Suprapubic skin (tissue), 4 donors: ENCODE measurements around the gene CYB5RL. TPM values are rescaled to one million over a fixed set of nuclear protein-coding genes. Genes with fewer than 3 reads are reported as not detected.

Source experiments
- DNase-seq, 2 donors: peaks; one replicate each; pipeline ENCODE4 v3.0.0-alpha.2; 2019; ENCODE audit warnings: low spot score in 2 of 2
- H3K27ac ChIP-seq: fragments of 200-600 bp; sonication (generic); one replicate; pipeline ENCODE4 v1.5.1; 2019
- H3K27me3 ChIP-seq: fragments of 200-600 bp; sonication (generic); one replicate; pipeline ENCODE4 v1.5.1; 2019
- H3K36me3 ChIP-seq: fragments of 200-600 bp; sonication (generic); one replicate; pipeline ENCODE4 v1.5.1; 2019
- H3K4me1 ChIP-seq: fragments of 200-600 bp; sonication (generic); one replicate; pipeline ENCODE4 v1.5.1; 2019
- H3K4me3 ChIP-seq: fragments of 200-600 bp; sonication (generic); one replicate; pipeline ENCODE4 v1.5.1; 2019; ENCODE audit warnings: mild to moderate bottlenecking
- H3K9me3 ChIP-seq: fragments of 200-600 bp; sonication (generic); one replicate; pipeline ENCODE4 v1.5.1; 2019
- CTCF ChIP-seq, 2 donors: fragments of 200-600 bp in 1 of 2; fragments of 450-650 bp in 1 of 2; sonication (generic) in 1 of 2; IDR thresholded peaks; one replicate each; pipeline ENCODE4 v1.5.1; 2016 to 2019; ENCODE audit warnings: antibody characterized with exemption in 2 of 2, mild to moderate bottlenecking in 1 of 2, moderate library complexity in 1 of 2
- EP300 ChIP-seq: sonication (generic); formaldehyde crosslinking; IDR thresholded peaks from one replicate; pipeline ENCODE4 v1.6.1; 2017; ENCODE audit warnings: antibody characterized with exemption
- POLR2A ChIP-seq, 2 donors: fragments of 450-650 bp; IDR thresholded peaks; one replicate each; pipeline ENCODE4 v1.6.1; 2017; ENCODE audit warnings: antibody characterized with exemption in 2 of 2, mild to moderate bottlenecking in 2 of 2, moderate library complexity in 2 of 2
- POLR2AphosphoS5 ChIP-seq, 3 donors: sonication (generic); formaldehyde crosslinking; IDR thresholded peaks; one replicate each; pipeline ENCODE4 v1.6.1; 2017; ENCODE audit warnings: antibody characterized with exemption in 3 of 3
- WGBS: methylation state at CpG from one replicate; pipeline ENCODE4 v1.1.5; 2018; 5-methylcytosine and 5-hydroxymethylcytosine counted together
- total RNA-seq, 4 donors: library from RNA; depleted of rRNA; stranded (reverse); fragments of >200 nt; gene quantifications; one replicate each; pipeline ENCODE4 v1.1.0, GENCODE V29; 2016

CYB5RL gene
- total RNA-seq, 4 donors from 2014 or later = 5.0 to 12.6 (median 5.4) TPM

GRCh38 chr1:54229281-54229891 lies 29.6 kb upstream of the CYB5RL start:
- 42% methylated on average over 10 of the region's 11 CpGs for WGBS
- H3K27ac ChIP-seq = no peak overlapping the region
- no peak for DNase-seq
- no peaks in the 10 kb centered on the region for H3K36me3 ChIP-seq
- H3K4me1 ChIP-seq = peaks cover 26% of the 10 kb centered on the region
- TF ChIP-seq CTCF (IDR thresholded peaks at IDR 0.05) = no peak
- TF ChIP-seq POLR2A (IDR thresholded peaks at IDR 0.05) = no peak
- no peak for TF ChIP-seq EP300
- no peak for TF ChIP-seq POLR2AphosphoS5 (IDR thresholded peaks at IDR 0.05)
- no peak overlapping the region for H3K4me3 ChIP-seq
- H3K9me3 ChIP-seq = no peaks in the 10 kb centered on the region
- no peaks in the 10 kb centered on the region for H3K27me3 ChIP-seq

GRCh38 chr1:54228638-54229079 lies 28.8 kb upstream of the CYB5RL start:
- Histone ChIP-seq H3K36me3 (no peaks in the 10 kb centered on the region), H3K9me3 (no peaks in the 10 kb centered on the region), H3K27me3 (no peaks in the 10 kb centered on the region), H3K4me3 (no peak overlapping the region), H3K27ac (no peak overlapping the region), H3K4me1 (peaks cover 26% of the 10 kb centered on the region)
- DNase-seq = no peak
- WGBS = no CpG with 5 or more reads among the region's 13 CpGs
- TF ChIP-seq POLR2A (IDR thresholded peaks at IDR 0.05) (no peak), EP300 (no peak), POLR2AphosphoS5 (IDR thresholded peaks at IDR 0.05) (no peak), CTCF (IDR thresholded peaks at IDR 0.05) (no peak)

GRCh38 chr1:54227891-54228310 lies 28.1 kb upstream of the CYB5RL start:
- 54% methylated on average over 15 of the region's 17 CpGs for WGBS
- no peaks in the 10 kb centered on the region for H3K9me3 ChIP-seq
- no peaks in the 10 kb centered on the region for H3K36me3 ChIP-seq
- DNase-seq = no peak
- TF ChIP-seq POLR2AphosphoS5 (IDR thresholded peaks at IDR 0.05) (no peak), POLR2A (IDR thresholded peaks at IDR 0.05) (no peak)
- no peaks in the 10 kb centered on the region for H3K27me3 ChIP-seq
- H3K4me1 ChIP-seq = peaks cover 26% of the 10 kb centered on the region
- H3K4me3 ChIP-seq = no peak overlapping the region
- no peak overlapping the region for H3K27ac ChIP-seq

GRCh38 chr1:54227091-54227602 lies 27.3 kb upstream of the CYB5RL start:
- TF ChIP-seq CTCF (IDR thresholded peaks at IDR 0.05) = no peak
- no peak for TF ChIP-seq EP300
- TF ChIP-seq POLR2A (IDR thresholded peaks at IDR 0.05) = no peak
- no peak for TF ChIP-seq POLR2AphosphoS5 (IDR thresholded peaks at IDR 0.05)
- no peak for DNase-seq
- Histone ChIP-seq H3K27me3 (no peaks in the 10 kb centered on the region), H3K36me3 (no peaks in the 10 kb centered on the region), H3K9me3 (no peaks in the 10 kb centered on the region), H3K4me3 (no peak overlapping the region), H3K27ac (peak overlapping the region; percentile 7), H3K4me1 (peaks cover 26% of the 10 kb centered on the region)
- 42% methylated on average over 8 of the region's 8 CpGs for WGBS

- Histone ChIP-seq H3K36me3 (peaks cover 6% of the 10 kb centered on the region), H3K27ac (no peak overlapping the region)
- WGBS = 83% methylated on average over 20 of the region's 20 CpGs
Measured at GRCh38 chr1:54225986-54226559, 26.2 kb upstream of the CYB5RL start.

More at GRCh38 chr1:54225986-54226559, 26.2 kb upstream of the CYB5RL start:
- TF ChIP-seq CTCF (IDR thresholded peaks at IDR 0.05) (no peak), EP300 (no peak)
- Histone ChIP-seq H3K9me3 (no peaks in the 10 kb centered on the region), H3K4me3 (no peak overlapping the region), H3K4me1 (peaks cover 26% of the 10 kb centered on the region), H3K27me3 (no peaks in the 10 kb centered on the region)
- DNase-seq = no peak
